ENCODE results near the gene CABP1. TPM values are rescaled to one million over a fixed set of nuclear protein-coding genes. Genes with fewer than 3 reads are reported as not detected.
A peak's percentile ranks its signal among the peaks of the same experiment; 100 is the strongest.

The CABP1 gene
- total and polyA plus RNA-seq, 10 of the 15 experiments (the other 5 are each of a cell fraction or from before 2014, with no cell fraction given) = 0.16 to 2.4 (median 0.80) TPM; not detected in 2

GRCh38 chr12:120710031-120710804 is 69.8 kb downstream of the CABP1 start, which contains the start of gene UNC119B:
TSS of gene UNC119B (plus strand) at chr12:120710458. CDS start at chr12:120710475, 17 bp downstream.
- BruUV-seq (replicated peaks) = no TSS peak
- intact Hi-C loops (cut with micrococcal nuclease; ENCODE audit: unreplicated experiment) = loop anchor here (5.0 kb wide), 2 partner anchors 83 to 262 kb away; no protein-coding TSS in a partner anchor
- in situ Hi-C loops (cut with MboI) = loop anchor here (5.0 kb wide), 2 partner anchors 63 to 128 kb away; partner anchors contain the start of gene POP5
- TF ChIP-seq SP1 (IDR thresholded peaks at IDR 0.05; ENCODE audit: low read depth, low read length) = peak; percentile 38
- TF ChIP-seq JUNB (IDR thresholded peaks at IDR 0.05) = no peak
- peak; percentile 84; the same call in 1 of the 2 replicates for TF ChIP-seq GATAD2B (conservative IDR thresholded peaks at IDR 0.05; ENCODE audit: low read depth)
- no peak for TF ChIP-seq BMI1 (IDR thresholded peaks at IDR 0.05; ENCODE audit: borderline replicate concordance)
- peak; percentile 14; the same call in 1 of the 2 replicates for TF ChIP-seq NFXL1 (IDR thresholded peaks at IDR 0.05; ENCODE audit: borderline replicate concordance)
- no peak for TF ChIP-seq RBBP5 (conservative IDR thresholded peaks at IDR 0.05)
- no peak for TF ChIP-seq TARDBP (IDR thresholded peaks at IDR 0.05; ENCODE audit: borderline replicate concordance)
- no peak for TF ChIP-seq HSF1 (IDR thresholded peaks at IDR 0.05; ENCODE audit: low read depth, low read length)
- TF ChIP-seq RCOR1 (conservative IDR thresholded peaks at IDR 0.05; ENCODE audit: low read depth, low read length) = no peak
- TF ChIP-seq, protein P1, sequence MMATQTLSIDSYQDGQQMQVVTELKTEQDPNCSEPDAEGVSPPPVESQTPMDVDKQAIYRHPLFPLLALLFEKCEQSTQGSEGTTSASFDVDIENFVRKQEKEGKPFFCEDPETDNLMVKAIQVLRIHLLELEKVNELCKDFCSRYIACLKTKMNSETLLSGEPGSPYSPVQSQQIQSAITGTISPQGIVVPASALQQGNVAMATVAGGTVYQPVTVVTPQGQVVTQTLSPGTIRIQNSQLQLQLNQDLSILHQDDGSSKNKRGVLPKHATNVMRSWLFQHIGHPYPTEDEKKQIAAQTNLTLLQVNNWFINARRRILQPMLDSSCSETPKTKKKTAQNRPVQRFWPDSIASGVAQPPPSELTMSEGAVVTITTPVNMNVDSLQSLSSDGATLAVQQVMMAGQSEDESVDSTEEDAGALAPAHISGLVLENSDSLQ (IDR thresholded peaks at IDR 0.05) = peak; percentile 41; the same call in 1 of the 2 replicates
- 0 out of 4 replicates have a peak, but pooled peaks of 1 of the 2 experiments have one; percentile 25 for TF ChIP-seq SRF (IDR thresholded peaks at IDR 0.05; ENCODE audit: low read depth in 2 of 2, low read length in 2 of 2)
- TF ChIP-seq, protein P2, sequence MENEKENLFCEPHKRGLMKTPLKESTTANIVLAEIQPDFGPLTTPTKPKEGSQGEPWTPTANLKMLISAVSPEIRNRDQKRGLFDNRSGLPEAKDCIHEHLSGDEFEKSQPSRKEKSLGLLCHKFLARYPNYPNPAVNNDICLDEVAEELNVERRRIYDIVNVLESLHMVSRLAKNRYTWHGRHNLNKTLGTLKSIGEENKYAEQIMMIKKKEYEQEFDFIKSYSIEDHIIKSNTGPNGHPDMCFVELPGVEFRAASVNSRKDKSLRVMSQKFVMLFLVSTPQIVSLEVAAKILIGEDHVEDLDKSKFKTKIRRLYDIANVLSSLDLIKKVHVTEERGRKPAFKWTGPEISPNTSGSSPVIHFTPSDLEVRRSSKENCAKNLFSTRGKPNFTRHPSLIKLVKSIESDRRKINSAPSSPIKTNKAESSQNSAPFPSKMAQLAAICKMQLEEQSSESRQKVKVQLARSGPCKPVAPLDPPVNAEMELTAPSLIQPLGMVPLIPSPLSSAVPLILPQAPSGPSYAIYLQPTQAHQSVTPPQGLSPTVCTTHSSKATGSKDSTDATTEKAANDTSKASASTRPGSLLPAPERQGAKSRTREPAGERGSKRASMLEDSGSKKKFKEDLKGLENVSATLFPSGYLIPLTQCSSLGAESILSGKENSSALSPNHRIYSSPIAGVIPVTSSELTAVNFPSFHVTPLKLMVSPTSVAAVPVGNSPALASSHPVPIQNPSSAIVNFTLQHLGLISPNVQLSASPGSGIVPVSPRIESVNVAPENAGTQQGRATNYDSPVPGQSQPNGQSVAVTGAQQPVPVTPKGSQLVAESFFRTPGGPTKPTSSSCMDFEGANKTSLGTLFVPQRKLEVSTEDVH (IDR thresholded peaks at IDR 0.05; ENCODE audit: low read depth, partially characterized antibody) = no peak
- TF ChIP-seq PML (IDR thresholded peaks at IDR 0.05; ENCODE audit: low read length) = no peak
- peak; percentile 72 for TF ChIP-seq BACH1 (IDR thresholded peaks at IDR 0.05; ENCODE audit: borderline replicate concordance)
- peak; percentile 96 for TF ChIP-seq YY1 (IDR thresholded peaks at IDR 0.05; ENCODE audit: low read depth, low read length)
- peak; percentile 75; the same call in 1 of the 2 replicates for TF ChIP-seq SMARCA5 (IDR thresholded peaks at IDR 0.05)
- TF ChIP-seq EZH2 (IDR thresholded peaks at IDR 0.05; ENCODE audit: borderline replicate concordance, control insufficient read depth, low read depth, low read length) = no peak

More at GRCh38 chr12:120710031-120710804, 69.8 kb downstream of the CABP1 start, which contains the start of gene UNC119B:
- Histone ChIP-seq H3K4me2 (ENCODE audit: control insufficient read depth, insufficient read depth) (peak within 1 kb of the TSS; percentile 89), H3K9me3 (replicated peaks; ENCODE audit: control insufficient read depth, insufficient read depth, low read length) (no peaks in the 10 kb centered on the region), H3K27me3 (replicated peaks in 1 of 2; ENCODE audit: control insufficient read depth in 2 of 2, insufficient read depth in 2 of 2, low read length in 1 of 2) (no peaks in the 10 kb centered on the region), H3K79me2 (ENCODE audit: control insufficient read depth, insufficient read depth, low read length) (peaks cover 15% of the 10 kb centered on the region), H4K20me1 (ENCODE audit: control insufficient read depth, insufficient read depth) (no peaks in the 10 kb centered on the region), H2AFZ (ENCODE audit: control insufficient read depth, low read depth, low read length) (peak within 1 kb of the TSS; percentile 80), H3K36me3 (ENCODE audit: control insufficient read depth in 2 of 2, insufficient read depth in 2 of 2, low read length in 1 of 2) (peaks cover 0 to 13% of the 10 kb centered on the region in 2 experiments; a peak in 3 of 4 replicates), H3K9ac (ENCODE audit: control insufficient read depth, insufficient read depth, low read length) (peak within 1 kb of the TSS; percentile 81), H3K4me1 (ENCODE audit: control insufficient read depth, insufficient read depth, low read length) (peaks cover 15% of the 10 kb centered on the region), H3K27ac (ENCODE audit: control insufficient read depth, insufficient read depth) (peak within 1 kb of the TSS; percentile 62), H3K4me3 (peak within 1 kb of the TSS; percentile 68)
- 1% methylated on average over 24 of the region's 76 CpGs for WGBS (ENCODE audit: insufficient coverage, insufficient replicate concordance, low lambda C conversion rate, missing lambda C conversion rate)
- SMC1A ChIA-PET (ENCODE audit: uncharacterized antibody, unreplicated experiment) = interaction anchor here (0.8 to 5.3 kb wide), 7 partner anchors 12 to 262 kb away, joined by 4 to 68 read pairs (median 7); partner anchors contain the start of gene MLEC
- CTCF ChIA-PET = interaction anchor here (1.1 to 5.5 kb wide), 7 partner anchors 21 to 262 kb away, joined by 3 to 88 read pairs (median 5); partner anchors contain the start of gene POP5
- RAD21 ChIA-PET (ENCODE audit: unreplicated experiment) = interaction anchor here (0.8 to 3.9 kb wide), 6 partner anchors 15 to 262 kb away, joined by 3 to 37 read pairs (median 12); partner anchors contain the start of gene MLEC
- DNase-seq (ENCODE audit: low read depth, low spot score) (no peak), ATAC-seq (peak; percentile 88), FAIRE-seq (no peak)
- POLR2A ChIA-PET = interaction anchor here (0.6 to 3.5 kb wide), 9 partner anchors 11 to 458 kb away, joined by 3 to 21 read pairs (median 4); partner anchors contain the start of gene MLEC
